Measurements from ENCODE around the gene IRF2.
"Not testable (repeated sequence)": the region's sequence is repeated elsewhere in the genome, so short reads cannot be mapped to it uniquely, and the experiment has no call there.

IRF2 gene

GRCh38 chr4:184342857-184343237 is 131.5 kb downstream of the IRF2 start:
- DNase-seq = not testable (repeated sequence)

GRCh38 chr4:184342167-184342856 is 132.0 kb downstream of the IRF2 start:
- no peak for DNase-seq

GRCh38 chr4:184339398-184340193 is 134.8 kb downstream of the IRF2 start:
- not testable (repeated sequence) for DNase-seq

GRCh38 chr4:184337907-184338306 is 136.4 kb downstream of the IRF2 start:
- no peak for DNase-seq
